HG02885 (cell line): ENCODE results near the gene ARHGAP19.

Source experiments
- ATAC-seq: cut with Tn5 transposase; IDR thresholded peaks from one replicate; pipeline ENCODE4 v1.9.1; 2021; ENCODE audit warnings: mild to moderate bottlenecking; ENCODE audit not compliant: unreplicated experiment, poor library complexity

Gene ARHGAP19

DNA sequence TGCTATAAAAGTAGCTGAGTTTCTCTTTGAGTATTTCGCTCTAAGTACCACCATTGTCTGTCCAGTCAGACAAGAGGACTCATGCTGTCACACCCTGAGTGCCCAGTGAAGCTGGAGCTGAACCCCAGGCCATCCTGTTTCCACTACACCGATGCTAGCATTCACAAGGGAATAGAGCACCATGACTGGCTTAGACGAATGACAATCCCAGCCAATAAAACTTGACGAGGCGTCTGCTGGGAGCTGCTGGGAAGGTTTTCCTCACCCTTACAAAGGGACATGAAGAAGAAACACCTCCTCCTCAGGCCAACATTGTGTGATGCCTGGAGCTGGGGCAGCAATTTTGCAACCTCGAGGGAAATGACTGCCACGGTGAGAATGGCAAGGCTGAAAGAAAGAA is 89.2 kb downstream of the ARHGAP19 start:
- ATAC-seq = no peak

DNA sequence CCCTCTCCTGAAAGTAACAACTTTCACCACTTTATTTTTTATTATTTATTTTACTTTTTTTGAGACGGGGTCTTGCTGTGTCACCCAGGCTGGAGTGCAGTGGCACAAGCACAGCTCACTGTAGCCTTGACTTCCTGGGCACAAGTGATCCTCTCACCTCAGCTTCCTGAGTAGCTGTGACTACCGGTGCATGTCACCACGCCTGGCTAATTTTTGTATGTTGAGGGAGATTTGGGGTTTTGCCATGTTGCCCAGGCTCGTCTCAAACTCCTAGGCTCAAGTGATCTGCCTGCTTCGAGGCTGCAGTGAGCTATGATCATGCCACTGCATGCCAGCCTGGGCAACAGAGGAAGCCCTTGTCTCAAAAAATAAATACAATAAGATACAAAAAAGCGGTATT is 91.8 kb downstream of the ARHGAP19 start:
- ATAC-seq = no peak

DNA sequence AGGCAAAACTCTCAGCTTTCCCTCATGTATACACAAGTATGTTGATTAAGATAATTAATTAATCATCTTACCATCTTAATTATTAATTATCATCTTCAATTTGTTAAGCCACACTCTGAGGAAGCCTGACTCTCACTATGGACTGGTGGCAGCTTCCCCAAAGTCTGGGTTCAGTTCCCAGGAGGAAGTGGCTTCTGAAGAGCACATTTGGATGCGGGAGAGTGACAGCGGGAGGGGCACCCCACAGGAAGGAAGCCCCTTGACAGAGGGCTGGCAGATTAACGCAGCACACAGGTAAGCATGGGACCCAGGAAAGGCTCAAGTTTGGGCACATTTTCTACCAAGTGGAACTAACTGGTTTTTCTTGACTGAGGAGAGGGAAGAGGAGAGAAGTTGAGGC is 93.3 kb downstream of the ARHGAP19 start:
- no peak for ATAC-seq

DNA sequence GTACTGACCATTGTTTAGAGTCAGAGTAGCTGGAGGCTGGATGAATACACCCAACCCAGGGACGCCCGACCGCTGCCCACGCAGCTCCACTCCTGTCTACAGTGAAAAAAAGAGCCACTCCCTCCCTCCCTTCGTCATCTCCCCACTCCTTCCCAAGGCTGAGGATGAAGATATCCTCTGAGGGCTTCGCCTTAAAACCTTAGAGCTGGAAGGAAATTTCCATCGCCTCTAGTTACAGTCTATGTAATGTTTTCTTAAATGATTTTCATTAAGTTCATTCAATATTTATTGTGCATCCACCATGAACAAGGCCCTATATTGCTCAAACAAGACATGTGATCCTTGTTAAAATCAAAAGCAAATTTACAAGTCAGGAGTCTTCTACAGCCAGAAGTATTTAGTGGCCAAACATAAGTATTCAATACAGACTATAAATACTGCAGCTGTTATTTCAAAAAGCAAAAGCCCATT is 95.4 kb downstream of the ARHGAP19 start:
- no peak for ATAC-seq

DNA sequence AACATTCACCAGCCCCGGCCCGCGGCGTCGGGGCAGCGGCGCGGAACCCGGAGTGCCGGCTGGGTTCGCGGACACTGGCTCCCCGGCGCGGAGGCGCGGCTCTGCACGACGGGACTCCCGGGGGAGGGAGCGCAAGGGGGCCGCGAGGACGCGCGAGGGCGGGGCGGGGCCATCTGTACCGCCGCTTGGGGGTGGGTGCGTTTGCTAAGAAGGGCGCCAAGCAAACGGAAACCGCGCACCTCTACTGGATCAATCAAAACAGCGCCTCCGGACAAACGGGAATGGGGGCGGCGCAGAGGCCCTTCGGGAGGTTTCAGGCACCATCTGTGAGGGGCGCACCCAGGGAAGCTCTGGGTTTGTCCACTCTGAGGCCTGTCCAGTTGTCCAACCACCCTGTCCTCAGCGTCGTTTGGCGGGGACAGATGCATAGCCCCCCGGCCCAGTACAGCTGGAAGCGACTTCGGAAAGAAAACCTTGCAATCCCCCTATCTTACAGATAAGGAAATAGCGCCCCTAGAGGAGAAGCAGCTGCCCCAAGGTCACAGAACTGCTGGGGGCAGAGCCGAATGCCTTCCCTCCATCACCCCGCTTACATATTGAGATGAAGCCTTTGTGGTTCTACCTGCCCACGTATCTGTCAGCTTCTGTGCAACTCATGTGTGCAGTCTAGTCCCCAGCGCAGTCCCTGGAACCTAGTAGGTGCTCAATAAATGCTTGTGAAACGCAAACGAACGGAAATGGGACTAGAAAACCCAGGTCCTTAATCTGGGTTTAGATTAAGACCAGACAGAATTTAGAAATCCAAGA is 96.0 kb downstream of the ARHGAP19 start:
- peak; percentile 78 for ATAC-seq

DNA sequence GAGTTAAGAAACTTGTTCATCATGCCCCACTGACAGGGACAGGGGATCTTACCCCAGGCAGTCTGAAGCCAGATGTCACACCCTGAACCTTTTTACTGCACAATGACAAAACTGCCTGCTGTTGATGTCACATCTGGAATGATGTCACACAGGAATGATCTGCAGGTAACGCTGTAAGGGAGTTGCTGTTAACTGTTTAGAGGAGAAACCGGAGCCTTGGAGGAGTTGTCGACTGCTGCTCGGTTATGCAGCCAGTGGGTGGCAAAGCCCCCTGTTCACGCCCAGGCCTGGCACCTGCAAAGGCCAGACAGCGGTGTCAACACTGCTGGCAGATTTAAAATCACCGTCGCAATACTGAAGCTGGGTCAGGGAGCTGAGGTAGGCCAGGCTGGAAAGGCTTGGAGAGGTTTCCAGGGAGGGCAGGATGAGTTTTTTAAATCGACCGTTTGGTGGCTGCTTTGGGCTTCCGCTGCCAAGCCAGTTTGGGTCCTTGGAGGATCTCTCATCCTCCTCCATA is 96.7 kb downstream of the ARHGAP19 start:
- ATAC-seq = no peak

DNA sequence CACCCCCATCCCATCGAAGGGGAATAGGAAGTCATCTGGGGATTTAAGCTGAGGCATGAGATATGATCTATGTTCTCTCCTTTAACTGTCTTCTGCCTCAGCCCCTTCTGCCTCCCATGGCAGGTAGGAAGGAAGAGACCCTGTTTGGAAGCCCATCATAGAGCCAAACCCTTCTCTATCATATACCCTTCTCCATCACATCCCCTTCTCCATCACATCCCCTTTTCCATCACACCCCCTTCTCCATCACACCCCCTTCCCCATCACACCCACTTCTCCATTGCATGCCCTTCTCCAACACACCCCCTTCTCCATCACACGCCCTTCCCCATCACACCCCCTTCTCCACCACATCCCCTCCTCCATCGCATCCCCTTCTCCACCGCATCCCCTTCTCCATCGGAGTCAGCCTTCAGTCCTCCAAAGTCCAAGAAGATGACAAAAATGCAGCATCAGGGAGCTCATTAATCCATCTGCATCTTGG is 99.4 kb downstream of the ARHGAP19 start:
- ATAC-seq = no peak

DNA sequence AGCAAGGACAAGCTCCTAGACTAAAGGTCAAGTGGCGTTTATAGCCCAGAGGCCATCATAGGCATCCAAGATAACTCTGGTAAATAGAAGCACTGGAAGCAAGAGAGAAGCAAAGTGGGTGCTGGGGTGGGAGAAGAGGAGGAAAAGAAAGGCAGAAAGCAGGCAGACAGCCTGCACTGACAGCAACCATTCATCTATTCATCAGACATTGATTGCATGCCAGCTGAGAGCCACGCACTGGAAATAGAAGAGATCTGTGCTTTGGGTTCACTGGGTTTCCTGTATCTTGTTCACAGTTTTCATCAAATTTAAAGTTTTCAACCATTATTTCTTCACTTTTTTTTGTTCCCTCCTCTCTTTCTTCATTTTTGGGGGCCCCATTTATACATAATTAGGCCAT is 102.0 kb downstream of the ARHGAP19 start:
- ATAC-seq = no peak

DNA sequence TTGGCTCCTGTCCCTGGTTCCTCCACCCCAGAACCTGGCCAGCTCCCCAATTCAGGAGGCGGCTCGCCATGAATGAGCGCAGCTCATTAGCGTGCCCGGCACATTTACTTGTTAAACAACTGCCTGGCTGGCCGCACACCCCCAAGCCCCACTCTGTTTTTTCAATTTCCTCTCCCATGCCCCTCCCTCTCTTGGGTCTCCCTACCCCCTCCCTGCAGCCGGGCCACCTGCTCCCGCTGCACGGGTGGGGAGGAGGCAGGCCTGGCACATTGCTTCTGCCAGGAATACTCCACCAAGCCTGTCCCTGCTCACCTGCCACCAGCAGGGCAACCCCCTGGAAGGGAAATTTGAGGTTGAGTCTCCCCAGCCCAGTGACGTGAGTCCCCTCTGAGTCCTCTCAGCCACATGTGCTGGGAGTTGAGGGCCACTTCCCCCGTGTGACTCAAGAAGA is 104.2 kb downstream of the ARHGAP19 start:
- ATAC-seq = no peak

DNA sequence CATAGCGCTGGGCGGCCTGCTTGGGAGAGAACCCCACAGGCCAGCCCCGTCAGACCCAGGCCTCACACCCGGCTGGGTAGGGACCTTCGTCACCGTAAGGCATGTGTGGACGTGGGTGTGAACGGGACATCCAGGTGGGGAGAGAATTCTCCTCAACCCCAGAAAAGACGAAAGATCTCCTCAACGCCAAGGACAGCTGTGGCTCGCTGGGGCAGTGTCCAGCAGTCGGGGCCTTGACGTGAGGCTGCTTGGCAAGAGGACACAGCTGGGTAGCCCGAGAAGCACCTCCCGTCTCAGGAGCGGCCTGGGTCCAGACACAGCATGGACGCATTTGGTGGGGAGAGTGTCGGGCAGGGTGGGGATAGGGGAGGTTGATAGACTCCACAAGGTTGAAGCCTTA is 105.5 kb downstream of the ARHGAP19 start:
- no peak for ATAC-seq

DNA sequence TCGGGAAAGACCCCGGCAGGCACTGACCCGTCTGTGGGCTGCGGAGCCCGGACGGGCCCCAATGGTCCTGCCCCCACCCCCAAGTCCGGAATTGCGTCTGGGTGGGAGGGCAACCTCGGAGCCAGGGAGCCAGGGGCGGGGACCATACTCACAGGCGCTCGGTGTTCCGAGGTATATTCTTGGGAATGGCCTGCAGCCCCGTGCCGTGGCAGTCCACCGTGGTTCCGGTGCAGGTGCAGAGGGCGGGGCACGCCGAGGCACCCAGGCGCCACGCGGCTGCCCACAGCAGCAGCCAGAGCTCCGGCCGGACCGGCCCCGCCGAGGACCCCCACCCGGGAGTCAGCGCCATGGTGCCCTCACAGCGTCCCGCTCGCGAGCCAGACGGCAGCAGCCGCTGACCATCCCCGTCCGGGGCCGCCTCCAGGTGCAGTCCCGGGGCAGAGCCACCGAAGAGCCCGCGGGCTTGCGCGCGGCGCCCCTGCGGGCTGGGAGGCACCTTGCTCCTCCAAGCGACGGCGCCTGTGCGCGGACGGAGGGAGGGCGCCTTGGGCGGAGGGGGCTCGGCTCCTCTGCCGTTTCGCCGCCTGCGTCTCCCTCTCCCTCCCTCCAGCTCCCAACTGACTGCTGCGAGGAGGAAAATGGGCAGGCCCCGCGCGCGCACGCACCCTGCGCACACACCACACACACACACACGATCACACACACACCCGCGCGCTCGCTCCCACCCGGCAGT is 106.9 kb downstream of the ARHGAP19 start, which contains the start of gene SLIT1:
SLIT1 (minus strand) TSS at position 634 of the 733 bp plus-strand sequence; CDS start at position 349, 285 bp downstream.
- ATAC-seq = no peak

DNA sequence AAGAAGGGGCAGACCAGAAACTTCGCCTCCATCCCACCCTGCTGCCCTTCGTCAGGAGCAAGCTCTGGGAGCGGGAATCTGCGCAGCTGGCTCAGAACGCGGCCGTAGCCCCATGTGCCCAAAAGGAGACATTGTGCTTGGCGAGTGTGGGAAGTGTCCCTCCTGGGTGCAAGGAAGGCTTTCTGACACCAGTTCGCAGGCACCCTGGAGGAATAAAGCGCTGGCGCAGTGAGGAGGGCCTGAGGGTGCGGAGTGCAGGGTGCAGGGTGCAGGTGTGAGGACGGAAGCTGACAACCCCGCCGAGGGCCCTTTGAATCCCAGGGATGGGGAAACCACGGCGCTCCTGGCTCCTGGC is 107.5 kb downstream of the ARHGAP19 start:
- no peak for ATAC-seq

DNA sequence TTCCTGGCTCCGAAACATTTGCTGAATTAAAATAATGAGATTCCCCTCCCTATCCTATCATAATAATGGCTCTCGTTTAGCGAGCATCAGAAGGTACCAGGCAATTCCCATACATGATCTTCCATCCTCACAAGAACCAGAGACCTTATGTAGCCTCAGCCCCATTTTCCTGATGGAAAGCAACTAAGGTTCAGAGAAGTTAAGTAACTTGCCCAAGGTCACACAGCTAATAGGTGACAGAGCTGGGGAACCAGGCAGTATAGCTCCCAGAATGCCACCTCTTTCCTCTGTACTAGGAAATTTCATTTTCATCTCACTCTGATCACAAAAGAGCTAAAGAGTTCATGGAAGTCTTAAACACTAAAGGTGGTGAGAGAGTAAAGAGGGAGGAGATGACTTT is 109.1 kb downstream of the ARHGAP19 start:
- ATAC-seq = no peak

DNA sequence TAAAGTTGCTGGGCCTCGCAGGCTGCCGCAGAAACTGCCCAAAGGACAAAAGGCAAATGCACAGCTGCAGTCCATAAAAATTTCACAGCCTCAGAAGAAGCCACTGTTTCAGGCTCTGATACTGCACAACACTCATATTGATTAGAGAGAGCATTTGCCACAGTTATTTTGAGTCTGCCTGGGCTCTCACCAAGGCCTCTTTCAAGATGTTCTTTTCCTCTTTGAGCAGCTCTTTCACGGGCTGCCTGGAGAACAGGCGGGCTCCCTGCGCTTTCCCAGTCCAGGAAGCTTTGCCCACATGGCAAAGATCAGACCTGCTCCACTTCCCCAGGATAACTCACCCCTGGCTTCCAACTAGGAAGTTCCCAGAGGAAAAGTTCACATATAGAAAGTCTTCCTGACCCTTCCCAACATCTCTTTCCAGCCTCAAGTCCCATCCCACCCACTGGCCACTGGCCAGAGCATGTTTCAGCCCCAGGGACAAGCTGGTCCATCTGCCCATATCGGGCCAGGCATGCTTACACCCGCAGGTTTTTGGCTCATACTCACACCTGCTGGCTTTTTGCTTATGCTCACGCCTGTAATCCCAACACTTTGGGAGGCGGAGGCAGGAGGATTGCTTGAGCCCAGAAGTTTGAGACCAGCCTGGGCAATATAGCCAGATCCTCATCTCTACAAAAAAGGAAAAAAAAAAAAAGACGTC is 110.0 kb downstream of the ARHGAP19 start:
- no peak for ATAC-seq

DNA sequence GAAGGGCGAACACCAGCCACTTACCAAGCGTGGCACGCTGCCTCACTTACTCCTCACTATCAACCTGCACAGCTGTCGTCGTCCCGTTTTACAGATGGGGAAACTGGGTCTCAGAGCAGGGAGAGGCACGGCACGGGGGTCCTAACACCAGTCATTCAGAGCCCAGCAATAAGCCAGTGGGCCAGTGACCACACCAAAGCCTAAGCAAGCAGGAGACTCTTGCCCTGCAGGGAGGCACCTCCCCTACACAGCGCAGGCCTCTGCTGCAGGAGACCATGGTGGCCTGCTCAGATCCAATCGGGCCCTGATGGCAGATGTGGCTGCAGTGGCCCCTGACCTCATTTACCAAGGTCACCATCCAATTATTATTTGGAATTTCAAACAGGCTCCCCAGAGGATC is 111.5 kb downstream of the ARHGAP19 start:
- no peak for ATAC-seq

DNA sequence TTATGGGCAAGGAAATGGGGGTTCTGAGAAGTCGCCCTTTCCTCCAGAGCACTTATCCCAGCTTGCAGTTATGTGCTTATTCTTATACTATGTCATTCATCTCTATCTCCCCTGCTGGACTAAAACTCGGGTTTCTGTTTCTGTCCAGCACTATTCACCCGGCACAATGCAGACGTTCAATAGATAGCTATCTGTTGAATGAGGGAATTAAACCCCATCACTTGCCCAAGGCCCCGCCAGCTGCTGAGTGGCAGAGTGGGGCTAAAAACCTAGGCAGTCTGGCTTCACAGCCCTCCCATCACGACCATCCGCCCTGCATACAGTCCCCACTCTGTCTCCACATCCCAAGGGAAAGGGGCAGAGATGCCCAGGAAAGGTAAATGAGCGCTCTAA is 112.1 kb downstream of the ARHGAP19 start:
- ATAC-seq = no peak

DNA sequence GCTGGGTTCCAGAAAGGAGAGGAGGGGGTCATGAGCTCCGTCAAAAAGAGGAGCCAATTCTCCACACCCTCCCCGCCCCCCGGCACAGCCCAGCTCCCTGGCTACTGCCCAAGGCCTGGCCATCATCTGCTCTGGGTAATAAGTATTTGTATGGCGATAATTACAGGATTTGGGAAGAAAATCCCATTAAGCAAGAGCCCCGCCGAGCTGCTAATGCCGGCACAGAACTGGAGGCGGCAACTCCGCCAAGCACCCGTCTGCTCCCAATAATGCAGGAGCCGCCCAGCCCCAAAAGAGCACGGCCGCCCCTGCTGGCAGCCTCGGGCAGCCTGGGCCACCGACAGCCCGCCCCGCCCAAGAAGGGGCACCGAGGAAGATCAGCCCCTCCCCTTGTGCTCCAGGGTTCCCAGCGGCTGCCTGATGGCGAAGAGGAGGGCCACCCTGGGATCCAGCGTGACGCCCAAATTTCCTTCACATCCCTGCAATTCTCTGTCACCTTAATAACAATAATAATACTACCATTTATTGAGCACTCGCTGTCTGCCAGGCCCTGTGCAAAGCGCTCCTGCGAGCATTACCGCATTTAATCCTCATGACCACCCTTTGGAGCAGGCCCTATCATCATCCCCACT is 112.6 kb downstream of the ARHGAP19 start:
- no peak for ATAC-seq

DNA sequence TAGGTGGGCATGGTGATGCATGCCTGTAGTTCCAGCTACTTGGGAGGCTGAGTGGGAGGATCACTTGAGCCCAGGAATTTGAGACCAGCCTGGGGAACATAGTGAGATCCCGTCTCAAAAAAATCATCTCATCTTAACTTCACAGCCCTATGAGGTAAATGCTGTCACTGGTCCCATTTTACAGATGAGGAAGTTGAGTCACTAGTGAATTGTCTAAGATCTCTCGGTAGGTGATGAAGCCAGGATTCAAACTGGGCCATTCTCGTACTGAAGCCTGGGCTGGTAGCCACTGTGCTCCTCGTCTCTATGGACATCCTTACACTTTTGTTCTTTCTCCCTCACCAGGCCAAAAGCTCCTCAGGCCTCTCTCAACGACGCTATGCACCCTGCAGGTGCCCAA is 113.1 kb downstream of the ARHGAP19 start:
- no peak for ATAC-seq

DNA sequence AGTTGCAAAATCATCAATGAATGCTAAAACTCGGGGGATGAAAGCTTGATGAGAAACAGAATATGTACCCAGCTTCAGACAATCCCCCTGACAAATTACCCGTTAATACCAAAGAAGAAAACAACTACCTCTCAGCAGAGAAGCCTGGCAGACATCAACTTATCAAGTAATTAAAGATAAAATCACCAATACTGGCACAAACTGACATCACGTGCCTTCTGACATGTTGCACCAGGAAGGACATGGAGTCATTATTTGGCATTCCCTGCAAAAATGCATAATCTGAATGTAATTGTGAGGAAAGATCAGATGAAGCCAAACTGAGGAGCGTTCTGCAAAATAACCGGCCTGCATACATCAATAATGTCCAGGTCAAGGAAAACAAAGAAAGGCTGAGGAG is 114.4 kb downstream of the ARHGAP19 start:
- no peak for ATAC-seq

DNA sequence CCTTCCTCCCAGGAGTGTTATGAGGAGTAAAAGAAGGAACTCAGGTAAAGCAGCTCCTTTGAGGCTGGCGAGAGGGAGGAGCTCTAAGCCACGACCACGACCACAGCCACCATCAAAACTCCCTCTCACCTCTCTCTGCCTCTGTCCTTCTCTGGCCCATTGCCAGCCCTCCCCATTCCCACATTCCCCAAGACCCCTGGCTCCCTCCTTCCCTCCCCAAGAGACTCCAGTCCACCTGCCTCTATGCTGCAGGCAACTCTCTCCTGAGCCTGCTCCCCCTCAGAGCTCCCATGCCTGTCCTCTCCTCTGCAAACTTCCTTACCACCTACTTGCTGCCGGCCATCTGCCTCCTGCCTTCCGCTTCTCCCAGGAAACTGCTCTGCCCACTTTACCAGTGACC is 116.2 kb downstream of the ARHGAP19 start:
- ATAC-seq = no peak
